OCI-LY3 (cell line): ENCODE data around the gene GNAQ.
A peak's percentile ranks its signal among the peaks of the same experiment; 100 is the strongest.

Experiments used
- H2AFZ ChIP-seq: fragments of 200-600, 300-600 bp; shearing (Covaris generic); 2 replicates; pipeline ENCODE4 v1.6.0; 2014; ENCODE audit warnings: antibody characterized with exemption, low read depth, low read length
- H3K27ac ChIP-seq: fragments of 200-600, 300-600 bp; sonication (generic); 2 replicates; pipeline ENCODE4 v1.5.1; 2014; ENCODE audit warnings: mild to moderate bottlenecking, low read length, moderate library complexity, mixed read lengths
- H3K27me3 ChIP-seq: fragments of 200-600, 300-600 bp; sonication (generic); 2 replicates; pipeline ENCODE4 v1.6.1; 2014; ENCODE audit warnings: low read depth, low read length, mixed read lengths
- H3K36me3 ChIP-seq: fragments of 200-600, 300-600 bp; sonication (generic); replicated peaks from 2 replicates; pipeline ENCODE3; 2014; ENCODE audit warnings: low read depth, low read length, mixed read lengths
- H3K4me1 ChIP-seq: fragments of 300-600, 200-600 bp; sonication (generic); 2 replicates; pipeline ENCODE4 v1.6.1; 2014; ENCODE audit warnings: low read length, mixed read lengths
- H3K4me2 ChIP-seq: fragments of 200-600, 300-600 bp; sonication (generic); 2 replicates; pipeline ENCODE4 v1.6.1; 2014; ENCODE audit warnings: low read length, mixed read lengths
- H3K4me3 ChIP-seq: fragments of 300-600, 200-600 bp; sonication (generic); 2 replicates; pipeline ENCODE4 v1.5.1; 2014; ENCODE audit warnings: antibody characterized with exemption, mild to moderate bottlenecking, low read length, moderate library complexity
- H3K79me2 ChIP-seq: fragments of 300-600, 200-600 bp; shearing (Covaris generic); 2 replicates; pipeline ENCODE4 v1.6.1; 2014; ENCODE audit warnings: mild to moderate bottlenecking, low read length, mixed read lengths
- H3K9ac ChIP-seq: fragments of 300-600, 200-600 bp; shearing (Covaris generic); 2 replicates; pipeline ENCODE4 v1.6.0; 2014; ENCODE audit warnings: mild to moderate bottlenecking, low read length, moderate library complexity
- H3K9me3 ChIP-seq: fragments of 200-600, 300-600 bp; shearing (Covaris generic); 2 replicates; pipeline ENCODE4 v1.6.1; 2014; ENCODE audit warnings: low read length, mixed read lengths; ENCODE audit not compliant: insufficient read depth
- H4K20me1 ChIP-seq: fragments of 200-600, 300-600 bp; sonication (generic); 2 replicates; pipeline ENCODE4 v1.6.1; 2016; ENCODE audit warnings: low read length, mixed read lengths; ENCODE audit not compliant: insufficient read depth
- EZH2phosphoT487 ChIP-seq: fragments of 200-600 bp; shearing (Covaris generic); IDR thresholded peaks from 2 replicates; pipeline ENCODE4 v1.6.1; 2018; ENCODE audit warnings: antibody characterized with exemption, mixed run types, low read depth
- TF ChIP-seq, protein P1 (sequence below): fragments of 200-600, 300-600 bp; sonication (generic); IDR thresholded peaks from 2 replicates; pipeline ENCODE4 v1.5.1; 2014; ENCODE audit warnings: antibody characterized with exemption, low read length, low read depth

The GNAQ gene

DNA sequence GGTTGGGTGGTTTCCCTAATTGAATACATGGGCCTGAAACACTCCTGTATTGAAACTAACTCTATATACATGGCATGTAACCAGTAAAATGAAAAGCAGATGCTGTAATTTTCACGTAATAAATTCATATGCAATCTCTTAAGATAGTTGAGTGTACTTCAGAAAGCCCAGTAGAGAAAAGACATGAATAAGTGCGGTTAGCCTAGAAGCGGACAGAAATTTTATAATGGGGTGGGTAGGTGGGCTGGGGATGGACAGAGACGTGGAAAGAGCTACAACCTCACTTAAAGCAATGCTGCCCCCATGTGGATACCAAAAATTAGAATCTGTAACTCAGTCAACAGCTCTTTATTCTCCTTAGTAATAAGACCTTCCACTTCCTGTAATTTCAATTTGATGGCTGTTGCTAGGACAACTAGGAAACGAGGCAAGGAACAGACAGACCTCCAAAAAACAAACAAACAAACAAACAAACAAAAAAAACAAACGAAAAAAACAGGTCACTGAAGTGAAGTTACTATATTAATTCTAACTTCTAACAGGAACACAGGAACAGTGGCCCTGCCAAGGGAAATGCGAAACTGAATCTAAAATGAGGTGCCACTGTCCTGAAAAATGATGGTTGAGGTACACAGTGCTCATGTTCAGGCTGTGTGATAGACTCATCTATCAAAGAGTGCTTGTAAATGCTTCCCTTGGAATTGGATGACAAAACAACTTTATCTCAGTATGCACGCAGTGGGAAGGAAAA lies 280.1 kb downstream of the GNAQ start:
- no peaks in the 10 kb centered on the region for H3K36me3 ChIP-seq
- H3K9ac ChIP-seq: peak overlapping the region; percentile 20
- H3K79me2 ChIP-seq: no peaks in the 10 kb centered on the region
- no peaks in the 10 kb centered on the region for H4K20me1 ChIP-seq
- H3K4me1 ChIP-seq: peaks cover 22% of the 10 kb centered on the region
- no peak for TF ChIP-seq EZH2phosphoT487
- TF ChIP-seq, protein P1, sequence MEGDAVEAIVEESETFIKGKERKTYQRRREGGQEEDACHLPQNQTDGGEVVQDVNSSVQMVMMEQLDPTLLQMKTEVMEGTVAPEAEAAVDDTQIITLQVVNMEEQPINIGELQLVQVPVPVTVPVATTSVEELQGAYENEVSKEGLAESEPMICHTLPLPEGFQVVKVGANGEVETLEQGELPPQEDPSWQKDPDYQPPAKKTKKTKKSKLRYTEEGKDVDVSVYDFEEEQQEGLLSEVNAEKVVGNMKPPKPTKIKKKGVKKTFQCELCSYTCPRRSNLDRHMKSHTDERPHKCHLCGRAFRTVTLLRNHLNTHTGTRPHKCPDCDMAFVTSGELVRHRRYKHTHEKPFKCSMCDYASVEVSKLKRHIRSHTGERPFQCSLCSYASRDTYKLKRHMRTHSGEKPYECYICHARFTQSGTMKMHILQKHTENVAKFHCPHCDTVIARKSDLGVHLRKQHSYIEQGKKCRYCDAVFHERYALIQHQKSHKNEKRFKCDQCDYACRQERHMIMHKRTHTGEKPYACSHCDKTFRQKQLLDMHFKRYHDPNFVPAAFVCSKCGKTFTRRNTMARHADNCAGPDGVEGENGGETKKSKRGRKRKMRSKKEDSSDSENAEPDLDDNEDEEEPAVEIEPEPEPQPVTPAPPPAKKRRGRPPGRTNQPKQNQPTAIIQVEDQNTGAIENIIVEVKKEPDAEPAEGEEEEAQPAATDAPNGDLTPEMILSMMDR: peak; percentile 79
- H3K27me3 ChIP-seq: no peaks in the 10 kb centered on the region
- peak overlapping the region; percentile 86 for H2AFZ ChIP-seq
- H3K9me3 ChIP-seq: no peaks in the 10 kb centered on the region
- H3K27ac ChIP-seq: 0 out of 2 replicates have a peak overlapping the region, but pooled peaks have one; percentile 0
- H3K4me3 ChIP-seq: peak overlapping the region; percentile 65
- peak overlapping the region; percentile 72 for H3K4me2 ChIP-seq

DNA sequence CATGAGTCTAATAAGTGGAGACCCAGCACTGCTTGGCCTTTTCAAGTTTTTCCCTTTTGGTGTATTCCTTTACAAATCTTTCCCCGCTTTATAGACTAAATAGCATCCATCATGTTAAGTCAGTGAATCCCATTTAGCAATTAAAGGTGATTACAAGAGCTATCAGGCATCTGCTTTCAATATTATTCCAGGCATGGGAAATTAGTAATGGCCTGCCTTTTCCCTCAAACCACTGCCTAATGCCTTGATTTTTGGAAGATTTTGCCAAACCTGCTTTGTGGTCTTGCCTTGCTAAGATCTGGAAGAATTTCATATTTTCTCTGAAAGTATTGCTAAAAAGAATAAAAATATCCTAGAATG lies 280.6 kb downstream of the GNAQ start:
- peaks cover 22% of the 10 kb centered on the region for H3K4me1 ChIP-seq

DNA sequence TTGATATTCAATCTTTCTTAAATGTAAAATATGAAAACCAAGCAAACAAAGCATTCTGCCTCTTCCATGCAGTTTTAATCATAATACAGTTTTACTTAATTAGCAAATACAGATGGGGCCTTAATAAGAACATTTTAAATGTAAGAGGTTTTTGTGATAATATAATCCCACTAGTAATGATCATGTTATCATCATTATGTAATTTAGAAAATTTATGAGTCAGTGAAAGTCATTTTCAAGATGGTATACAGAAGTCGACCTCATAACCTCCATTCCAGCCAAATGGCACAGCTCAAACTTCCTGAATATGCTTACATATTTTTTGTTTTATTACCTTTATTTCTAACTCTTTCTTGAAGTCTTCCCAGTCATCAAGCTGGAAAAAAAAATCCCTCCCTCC lies 281.3 kb downstream of the GNAQ start:
- no peak overlapping the region for H2AFZ ChIP-seq
- H3K4me3 ChIP-seq: no peak overlapping the region
- H3K79me2 ChIP-seq: no peaks in the 10 kb centered on the region
- peaks cover 22% of the 10 kb centered on the region for H3K4me1 ChIP-seq
- H3K36me3 ChIP-seq: no peaks in the 10 kb centered on the region
- H3K27ac ChIP-seq: no peak overlapping the region
- no peak overlapping the region for H3K4me2 ChIP-seq
- no peaks in the 10 kb centered on the region for H4K20me1 ChIP-seq
- H3K9ac ChIP-seq: no peak overlapping the region
- TF ChIP-seq EZH2phosphoT487: no peak
- TF ChIP-seq, protein P1: no peak
- no peaks in the 10 kb centered on the region for H3K9me3 ChIP-seq
- H3K27me3 ChIP-seq: no peaks in the 10 kb centered on the region

More for the DNA sequence above, 280.6 kb downstream of the GNAQ start:
- H3K9me3 ChIP-seq: no peaks in the 10 kb centered on the region
- no peaks in the 10 kb centered on the region for H3K79me2 ChIP-seq
- H3K27ac ChIP-seq: no peak overlapping the region
- no peaks in the 10 kb centered on the region for H4K20me1 ChIP-seq
- peak overlapping the region; percentile 86; the same call in 1 of the 2 replicates for H2AFZ ChIP-seq
- no peaks in the 10 kb centered on the region for H3K36me3 ChIP-seq
- TF ChIP-seq, protein P1: no peak
- TF ChIP-seq EZH2phosphoT487: no peak
- peak overlapping the region; percentile 65 for H3K4me3 ChIP-seq
- peak overlapping the region; percentile 20; the same call in 1 of the 2 replicates for H3K9ac ChIP-seq
- H3K4me2 ChIP-seq: peak overlapping the region; percentile 72
- H3K27me3 ChIP-seq: no peaks in the 10 kb centered on the region

DNA sequence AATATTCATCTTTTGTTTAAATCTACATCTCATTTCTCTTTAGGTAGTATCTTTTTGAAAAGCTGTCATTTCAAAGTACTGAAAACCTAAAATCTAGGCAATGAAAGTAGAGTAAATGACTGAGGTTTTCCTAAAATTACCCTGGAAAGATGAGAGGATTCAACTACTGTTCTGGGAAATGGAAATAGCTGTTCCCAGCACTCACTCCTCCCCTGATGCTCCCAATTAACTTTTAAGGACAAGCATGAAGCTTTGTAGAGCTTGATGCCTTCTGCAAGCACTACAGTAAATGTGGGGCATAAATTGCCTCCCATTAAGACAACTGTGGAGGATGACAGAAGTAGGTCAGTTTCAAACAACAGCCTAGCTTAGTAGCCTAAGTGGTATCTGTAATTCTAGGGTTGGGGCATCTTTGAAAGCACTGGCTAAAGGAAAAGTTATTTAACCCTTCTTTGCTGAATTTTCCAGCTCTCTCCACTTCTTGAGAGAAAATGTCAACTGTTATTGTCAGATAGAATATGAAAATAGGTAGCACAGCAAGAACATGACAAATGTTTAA lies 283.3 kb downstream of the GNAQ start:
- no peaks in the 10 kb centered on the region for H3K9me3 ChIP-seq
- H2AFZ ChIP-seq: no peak overlapping the region
- no peaks in the 10 kb centered on the region for H4K20me1 ChIP-seq
- H3K27ac ChIP-seq: no peak overlapping the region
- H3K27me3 ChIP-seq: peaks cover 11% of the 10 kb centered on the region
- peaks cover 22% of the 10 kb centered on the region for H3K4me1 ChIP-seq
- TF ChIP-seq, protein P1: no peak
- TF ChIP-seq EZH2phosphoT487: no peak
- H3K9ac ChIP-seq: no peak overlapping the region
- no peaks in the 10 kb centered on the region for H3K36me3 ChIP-seq
- no peaks in the 10 kb centered on the region for H3K79me2 ChIP-seq
- H3K4me2 ChIP-seq: no peak overlapping the region
- no peak overlapping the region for H3K4me3 ChIP-seq
